SK-N-MC (cell line): ENCODE data around the gene NFS1.

ENCODE experiments used
- DNase-seq: peaks from one replicate; pipeline ENCODE4 v3.0.0-alpha.2; 2011; ENCODE audit warnings: low read depth, low spot score
- H3K27ac ChIP-seq: fragments of 200-600 bp; sonication (generic); 2 replicates; pipeline ENCODE4 v1.5.1; 2016; ENCODE audit warnings: mixed run types
- H3K36me3 ChIP-seq: fragments of 200-600 bp; sonication (generic); 2 replicates; pipeline ENCODE4 v1.6.1; 2017; ENCODE audit warnings: antibody characterized with exemption, low read length, mixed read lengths; ENCODE audit not compliant: insufficient read depth
- H3K4me3 ChIP-seq: fragments of 200-600 bp; sonication (generic); 2 replicates; pipeline ENCODE4 v1.5.1; 2016
- H3K9ac ChIP-seq: fragments of 200-600 bp; sonication (generic); 2 replicates; pipeline ENCODE4 v1.8.0; 2017; ENCODE audit warnings: mixed run types, mixed read lengths; ENCODE audit not compliant: insufficient read length
- H3K9me3 ChIP-seq: fragments of 200-600 bp; sonication (generic); 2 replicates; pipeline ENCODE4 v1.6.1; 2017; ENCODE audit warnings: low read depth, mild to moderate bottlenecking, antibody characterized with exemption, low read length, moderate library complexity, mixed read lengths
- EZH2 ChIP-seq: fragments of 200-600 bp; sonication (generic); IDR thresholded peaks from one replicate; pipeline ENCODE4 v1.6.1; 2017; ENCODE audit warnings: antibody characterized with exemption
- FOXP2 ChIP-seq: optimal IDR thresholded peaks from 2 replicates; pipeline ENCODE3; 2011; ENCODE audit warnings: mild to moderate bottlenecking, moderate library complexity; ENCODE audit not compliant: insufficient read depth; ENCODE audit errors: extremely low read length, control extremely low read depth
- POLR2AphosphoS5 ChIP-seq: IDR thresholded peaks from 2 replicates; pipeline ENCODE4 v1.6.1; 2012; ENCODE audit warnings: mild to moderate bottlenecking, low read depth, low read length, borderline replicate concordance

NFS1 gene

DNA sequence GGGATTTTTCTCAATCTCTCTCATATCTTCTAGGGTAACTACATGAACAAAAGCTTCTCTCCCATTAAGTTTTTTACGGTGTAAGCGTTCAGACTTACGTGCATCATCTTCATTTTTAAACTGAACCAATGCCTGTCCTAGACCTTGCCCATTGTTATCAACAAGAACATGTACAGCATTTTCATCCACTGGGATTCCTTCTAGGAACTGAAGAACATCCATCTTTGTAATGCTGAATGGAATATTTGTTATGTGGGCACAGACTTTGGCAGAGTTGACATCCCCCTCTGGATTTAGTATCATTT, 45.8 kb downstream of the NFS1 start:
- TF ChIP-seq POLR2AphosphoS5: no peak
- TF ChIP-seq FOXP2: no peak
- TF ChIP-seq EZH2: no peak
- no peak overlapping the region for H3K9ac ChIP-seq
- H3K4me3 ChIP-seq: no peak overlapping the region
- H3K9me3 ChIP-seq: no peaks in the 10 kb centered on the region
- no peak overlapping the region for H3K27ac ChIP-seq
- DNase-seq: no peak
- H3K36me3 ChIP-seq: peaks cover 97% of the 10 kb centered on the region

DNA sequence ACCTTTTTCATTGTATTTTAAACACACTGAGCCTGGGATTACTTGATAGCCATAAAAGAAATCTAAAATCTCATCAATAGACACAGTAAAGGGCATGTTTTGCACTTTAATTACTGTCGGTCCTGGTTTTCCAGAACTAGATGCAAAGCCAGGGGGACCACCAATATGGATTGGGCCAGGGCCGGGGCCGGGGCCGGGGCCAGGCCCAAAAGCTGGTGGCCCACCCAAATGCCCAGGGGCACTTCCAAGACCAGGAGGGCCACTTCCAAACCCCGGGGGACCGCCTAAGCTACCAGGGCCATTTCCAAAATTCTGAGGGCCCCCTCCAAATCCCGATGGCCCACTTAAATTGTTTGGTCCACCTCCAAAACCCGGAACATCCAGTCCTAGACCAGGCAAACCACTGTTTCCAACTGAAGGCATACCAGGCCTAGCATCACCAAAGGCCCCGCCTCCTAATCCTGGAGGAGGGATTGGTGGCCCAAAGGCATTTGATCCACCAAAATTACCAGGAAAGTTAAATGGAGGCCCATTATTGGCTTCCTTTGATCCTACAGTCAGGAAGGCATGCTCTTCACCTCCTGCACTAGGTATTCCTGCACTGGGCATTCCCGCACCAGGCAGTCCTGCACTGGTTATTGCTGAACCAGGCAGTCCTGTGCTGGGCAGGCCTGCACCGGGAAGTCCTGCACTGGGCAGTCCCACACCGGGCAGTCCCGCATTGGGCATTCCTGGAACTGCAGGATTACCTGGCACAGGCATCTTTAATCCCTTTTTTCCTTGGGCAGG, 46.3 kb downstream of the NFS1 start:
- Histone ChIP-seq H3K36me3 (peaks cover 96% of the 10 kb centered on the region), H3K4me3 (no peak overlapping the region), H3K9ac (no peak overlapping the region), H3K9me3 (no peaks in the 10 kb centered on the region), H3K27ac (no peak overlapping the region)
- DNase-seq: no peak
- TF ChIP-seq FOXP2 (no peak), POLR2AphosphoS5 (no peak), EZH2 (no peak)

GRCh38 chr20:35651958-35652357, 47.2 kb downstream of the NFS1 start:
- TF ChIP-seq EZH2 (no peak), FOXP2 (no peak), POLR2AphosphoS5 (no peak)
- DNase-seq: no peak
- no peak overlapping the region for H3K9ac ChIP-seq
- H3K36me3 ChIP-seq: peaks cover 89% of the 10 kb centered on the region
- H3K9me3 ChIP-seq: no peaks in the 10 kb centered on the region
- H3K27ac ChIP-seq: no peak overlapping the region
- no peak overlapping the region for H3K4me3 ChIP-seq

DNA sequence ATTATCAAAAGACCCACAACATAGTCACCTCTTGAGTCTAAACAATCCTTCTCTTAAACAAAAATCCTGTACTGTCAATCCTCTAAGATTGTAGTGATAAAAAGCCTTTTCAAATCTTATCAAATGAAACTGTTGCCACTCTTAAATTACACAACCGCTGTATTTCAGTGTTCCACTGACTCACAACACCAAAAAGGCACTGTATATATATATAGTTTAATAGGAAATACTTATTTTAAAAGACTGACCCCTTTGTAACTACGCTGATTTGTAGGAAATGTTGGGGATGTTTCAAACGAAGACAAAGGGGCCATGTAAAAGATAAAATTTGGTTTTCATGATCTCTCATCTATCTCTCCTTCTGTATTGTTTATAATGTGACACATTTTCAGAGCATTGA, 48.5 kb downstream of the NFS1 start:
- DNase-seq: no peak
- TF ChIP-seq EZH2: no peak
- TF ChIP-seq POLR2AphosphoS5: no peak
- TF ChIP-seq FOXP2: no peak
- H3K36me3 ChIP-seq: peaks cover 78% of the 10 kb centered on the region
- H3K27ac ChIP-seq: 0 out of 2 replicates have a peak overlapping the region, but pooled peaks have one; percentile 16
- no peak overlapping the region for H3K4me3 ChIP-seq
- H3K9ac ChIP-seq: no peak overlapping the region
- H3K9me3 ChIP-seq: no peaks in the 10 kb centered on the region

DNA sequence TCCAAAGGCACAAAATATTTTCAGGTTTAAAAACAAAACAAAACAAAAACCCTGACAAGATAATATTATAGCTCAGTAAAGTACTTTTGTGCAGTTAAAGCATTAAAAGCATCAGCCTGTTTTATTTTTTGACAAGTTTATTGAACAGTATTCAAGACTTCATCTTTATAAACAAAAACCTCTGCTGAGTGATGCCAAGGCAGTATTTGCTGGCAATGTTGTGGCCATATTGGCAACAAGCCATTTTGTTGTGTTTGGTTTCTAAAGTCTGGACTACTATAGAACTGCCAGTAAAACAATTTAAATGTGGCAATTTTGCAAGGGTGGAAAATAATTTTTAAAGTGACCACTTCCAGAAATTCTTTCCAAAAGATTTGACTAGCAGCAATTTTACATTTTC, 50.3 kb downstream of the NFS1 start:
- Histone ChIP-seq H3K27ac (peak overlapping the region; percentile 5; the same call in 1 of the 2 replicates), H3K36me3 (peaks cover 60% of the 10 kb centered on the region), H3K9me3 (no peaks in the 10 kb centered on the region), H3K4me3 (no peak overlapping the region), H3K9ac (no peak overlapping the region)
- TF ChIP-seq FOXP2: no peak
- DNase-seq: no peak

DNA sequence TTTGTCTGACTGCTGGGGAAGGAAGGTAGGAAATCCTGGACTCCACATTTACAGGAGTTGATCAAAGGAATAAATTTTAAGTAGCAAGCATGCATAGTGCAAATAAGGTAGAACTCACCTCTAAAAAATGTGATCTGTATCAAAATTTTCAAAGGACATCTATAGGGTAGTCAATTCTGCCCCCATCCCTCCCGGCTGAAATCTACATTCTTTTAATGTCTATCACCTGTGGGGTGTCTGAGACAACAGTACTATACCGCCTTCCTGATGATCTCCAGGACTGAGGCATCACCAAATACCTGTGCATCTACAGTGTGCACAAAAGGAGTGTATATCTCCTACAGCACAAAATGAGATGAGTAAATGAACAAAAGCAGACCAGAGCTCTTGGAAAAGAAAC, 54.3 kb downstream of the NFS1 start:
- no peak for TF ChIP-seq FOXP2
- TF ChIP-seq POLR2AphosphoS5: no peak
- no peak for TF ChIP-seq EZH2
- Histone ChIP-seq H3K27ac (no peak overlapping the region), H3K9me3 (no peaks in the 10 kb centered on the region), H3K4me3 (no peak overlapping the region), H3K36me3 (peaks cover 21% of the 10 kb centered on the region), H3K9ac (no peak overlapping the region)
- DNase-seq: no peak

DNA sequence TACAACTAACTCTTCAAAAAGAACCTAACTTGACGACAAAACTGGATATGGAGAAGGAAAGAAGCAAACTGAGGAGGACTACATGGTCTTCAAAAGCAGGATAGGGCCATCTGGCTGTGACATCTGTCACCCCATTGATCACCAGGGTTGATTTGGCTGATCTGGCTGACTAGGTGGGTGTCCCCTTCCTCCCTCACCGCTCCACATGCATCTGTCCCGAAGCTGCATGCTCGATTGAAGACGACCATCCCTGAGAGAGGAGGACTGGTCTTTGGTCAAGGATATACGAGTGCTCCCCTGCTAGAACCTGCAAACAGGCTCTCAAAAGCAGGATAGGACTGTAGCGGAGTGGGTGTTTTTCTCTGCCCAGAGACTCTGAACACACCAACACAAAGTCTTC, 56.1 kb downstream of the NFS1 start:
- H3K9me3 ChIP-seq: no peaks in the 10 kb centered on the region
- TF ChIP-seq POLR2AphosphoS5: no peak
- TF ChIP-seq FOXP2: no peak
- no peak for TF ChIP-seq EZH2
- H3K4me3 ChIP-seq: no peak overlapping the region
- H3K9ac ChIP-seq: no peak overlapping the region
- peaks cover 4% of the 10 kb centered on the region; the same call in 1 of the 2 replicates for H3K36me3 ChIP-seq
- no peak overlapping the region for H3K27ac ChIP-seq
- DNase-seq: no peak

GRCh38 chr20:35641743-35642142, 57.4 kb downstream of the NFS1 start:
- H3K36me3 ChIP-seq: peaks cover 3% of the 10 kb centered on the region; the same call in 1 of the 2 replicates
- H3K9ac ChIP-seq: no peak overlapping the region
- DNase-seq: no peak
- H3K9me3 ChIP-seq: no peaks in the 10 kb centered on the region
- H3K4me3 ChIP-seq: no peak overlapping the region
- TF ChIP-seq FOXP2 (no peak), EZH2 (no peak), POLR2AphosphoS5 (no peak; the same call in 1 of the 2 replicates)
- peak overlapping the region; percentile 26; the same call in 1 of the 2 replicates for H3K27ac ChIP-seq

- Histone ChIP-seq H3K36me3 (no peaks in the 10 kb centered on the region; the same call in 1 of the 2 replicates), H3K9me3 (no peaks in the 10 kb centered on the region), H3K4me3 (no peak overlapping the region), H3K27ac (0 out of 2 replicates have a peak overlapping the region, but pooled peaks have one; percentile 44), H3K9ac (no peak overlapping the region)
- no peak for TF ChIP-seq FOXP2
- no peak for DNase-seq
Observed at GRCh38 chr20:35640724-35641123, 58.4 kb downstream of the NFS1 start.
